Gastrocnemius medialis (tissue), 4 donors: ENCODE measurements around the gene CDKN3. TPM values are rescaled to one million over a fixed set of nuclear protein-coding genes. Genes with fewer than 3 reads are reported as not detected.
"Not testable (repeated sequence)": the region's sequence is repeated elsewhere in the genome, so short reads cannot be mapped to it uniquely, and the experiment has no call there.

Experiments
- ATAC-seq, 2 donors: fragments of 150-250 bp; one replicate each; pipeline ENCODE4 v1.9.1; 2016
- DNase-seq, 2 donors: peaks; one replicate each; pipeline ENCODE4 v3.0.0-alpha.2; 2019
- H3K27ac ChIP-seq, 4 donors: fragments of 200-600 bp; sonication (generic); 1 replicate in 1 of 4; 2 replicates in 3 of 4; pipeline ENCODE4 v1.5.1; 2016 to 2018; ENCODE audit warnings: mild to moderate bottlenecking in 2 of 4, moderate library complexity in 1 of 4
- H3K27me3 ChIP-seq, 3 donors: fragments of 200-600 bp; sonication (generic) in 2 of 3; 1 replicate in 1 of 3; 2 replicates in 2 of 3; pipeline versions ENCODE4 v1.5.1 to v1.6.0; 2016 to 2019; ENCODE audit warnings: mild to moderate bottlenecking in 1 of 3, moderate library complexity in 1 of 3
- H3K36me3 ChIP-seq, 2 donors: fragments of 200-600 bp; sonication (generic) in 1 of 2; one replicate each; pipeline ENCODE4 v1.5.1; 2017 to 2018
- H3K4me1 ChIP-seq, 2 donors: fragments of 200-600 bp; sonication (generic) in 1 of 2; one replicate each; pipeline ENCODE4 v1.5.1; 2016 to 2017; ENCODE audit warnings: mild to moderate bottlenecking in 2 of 2
- H3K4me3 ChIP-seq, 4 donors: fragments of 200-600 bp; sonication (generic) in 3 of 4; 1 replicate in 1 of 4; 2 replicates in 3 of 4; pipeline ENCODE4 v1.5.1; 2016 to 2019; ENCODE audit warnings: mild to moderate bottlenecking in 2 of 4
- H3K9me3 ChIP-seq, 3 donors: fragments of 200-600 bp; sonication (generic) in 2 of 3; 1 replicate in 1 of 3; 2 replicates in 2 of 3; pipeline ENCODE4 v1.5.1; 2016 to 2019
- POLR2A ChIP-seq, 2 donors: fragments of 450-650 bp; IDR thresholded peaks; one replicate each; pipeline ENCODE4 v1.6.1; 2017; ENCODE audit warnings: antibody characterized with exemption in 2 of 2, mild to moderate bottlenecking in 2 of 2, moderate library complexity in 2 of 2
- in situ Hi-C, 4 donors: fragments of 200-750 bp; cut with MboI; loops; one replicate each; pipeline versions ENCODE4 v1.15.0 to v1.8.0; 2017; ENCODE audit warnings: low sequenced_read_pairs in 4 of 4
- intact Hi-C: fragments of 100-400 bp; cut with DNase I; formaldehyde crosslinking; loops from one replicate; pipeline ENCODE4 v1.15.1; 2023; ENCODE audit warnings: low total_unique reads
- total RNA-seq, 4 donors: library from RNA; depleted of rRNA; stranded (reverse); fragments of >200 nt; gene quantifications; one replicate each; pipeline versions ENCODE4 v1.1.0 to v1.2.3, GENCODE V29; 2016
- TF ChIP-seq, protein P1 (sequence below), 5 experiments: fragments of 450-650 bp in 3 of 5; fragments of 200-600 bp in 2 of 5; sonication (generic) in 2 of 5; IDR thresholded peaks in 4 of 5; conservative IDR thresholded peaks in 1 of 5; 1 replicate in 4 of 5; 2 replicates in 1 of 5; pipeline ENCODE4 v1.5.1; 2016 to 2019; ENCODE audit warnings: antibody characterized with exemption in 5 of 5, mild to moderate bottlenecking in 3 of 5, moderate library complexity in 3 of 5

Gene CDKN3
- total RNA-seq, 4 donors from 2014 or later = 1.2 to 5.1 (median 1.6) TPM

DNA sequence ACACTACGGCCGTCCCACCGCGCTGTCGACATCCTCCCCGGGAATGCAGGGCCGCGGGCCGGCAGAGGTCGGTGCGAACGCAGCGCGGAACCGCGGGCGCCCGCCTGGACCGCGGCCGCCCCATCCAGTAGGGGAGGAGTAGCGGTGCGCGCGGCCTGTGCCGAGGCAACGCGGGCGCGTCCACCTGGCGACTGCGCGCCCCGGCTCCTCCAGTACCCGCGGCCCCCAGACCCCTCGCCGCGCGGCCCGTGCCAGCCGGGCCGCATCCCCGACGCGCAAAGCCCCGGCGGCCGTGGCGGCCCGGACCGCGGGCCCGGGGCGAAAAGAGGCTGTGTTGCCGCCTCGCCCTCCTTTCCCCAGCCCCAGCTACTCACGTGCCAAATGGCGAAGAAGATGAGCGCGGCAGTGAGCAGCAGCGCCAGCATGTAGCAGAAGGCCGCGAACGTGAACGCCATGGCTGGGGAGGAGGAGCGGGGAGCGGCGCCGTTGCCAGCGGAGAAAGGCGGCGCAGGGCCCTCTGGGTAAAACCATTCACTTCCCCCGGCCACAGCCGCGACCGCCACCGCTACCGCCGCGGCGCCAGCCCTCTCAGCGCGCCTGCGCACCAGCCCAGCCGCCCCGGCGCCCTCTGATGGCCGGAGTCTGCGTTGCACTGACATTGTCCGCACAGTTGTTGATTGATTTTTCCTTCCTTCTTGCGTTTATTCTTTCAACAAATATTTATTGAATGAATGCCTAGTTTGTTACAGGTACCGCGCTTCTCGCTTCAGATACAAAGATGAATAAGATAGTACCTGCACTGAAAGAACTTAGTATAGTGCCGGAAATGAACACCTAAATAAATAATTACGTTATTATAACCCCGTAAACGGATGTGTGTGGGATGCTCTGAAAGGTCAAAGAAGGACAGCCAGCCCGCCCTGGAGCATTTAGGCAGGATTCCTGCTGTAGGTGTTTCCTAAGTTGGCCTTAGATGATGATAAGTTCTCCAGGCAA is 44.4 kb downstream of the CDKN3 start, which contains the start of gene CNIH1:
CNIH1 (minus strand) TSS at position 502 of the 996 bp plus-strand sequence; CDS start at position 455, 47 bp downstream.
- TF ChIP-seq, protein P1, sequence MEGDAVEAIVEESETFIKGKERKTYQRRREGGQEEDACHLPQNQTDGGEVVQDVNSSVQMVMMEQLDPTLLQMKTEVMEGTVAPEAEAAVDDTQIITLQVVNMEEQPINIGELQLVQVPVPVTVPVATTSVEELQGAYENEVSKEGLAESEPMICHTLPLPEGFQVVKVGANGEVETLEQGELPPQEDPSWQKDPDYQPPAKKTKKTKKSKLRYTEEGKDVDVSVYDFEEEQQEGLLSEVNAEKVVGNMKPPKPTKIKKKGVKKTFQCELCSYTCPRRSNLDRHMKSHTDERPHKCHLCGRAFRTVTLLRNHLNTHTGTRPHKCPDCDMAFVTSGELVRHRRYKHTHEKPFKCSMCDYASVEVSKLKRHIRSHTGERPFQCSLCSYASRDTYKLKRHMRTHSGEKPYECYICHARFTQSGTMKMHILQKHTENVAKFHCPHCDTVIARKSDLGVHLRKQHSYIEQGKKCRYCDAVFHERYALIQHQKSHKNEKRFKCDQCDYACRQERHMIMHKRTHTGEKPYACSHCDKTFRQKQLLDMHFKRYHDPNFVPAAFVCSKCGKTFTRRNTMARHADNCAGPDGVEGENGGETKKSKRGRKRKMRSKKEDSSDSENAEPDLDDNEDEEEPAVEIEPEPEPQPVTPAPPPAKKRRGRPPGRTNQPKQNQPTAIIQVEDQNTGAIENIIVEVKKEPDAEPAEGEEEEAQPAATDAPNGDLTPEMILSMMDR (IDR thresholded peaks at IDR 0.05 in 4 of 5, conservative IDR thresholded peaks at IDR 0.05 in 1 of 5) = peak; percentile 83 to 98 (median 91)
- peak in 1 of 2 donors; percentile 40 for TF ChIP-seq POLR2A (IDR thresholded peaks at IDR 0.05)
- H3K4me1 ChIP-seq = peaks cover 13 to 24% of the 10 kb centered on the region in 2 donors
- in situ Hi-C loops = no loop called here

DNA sequence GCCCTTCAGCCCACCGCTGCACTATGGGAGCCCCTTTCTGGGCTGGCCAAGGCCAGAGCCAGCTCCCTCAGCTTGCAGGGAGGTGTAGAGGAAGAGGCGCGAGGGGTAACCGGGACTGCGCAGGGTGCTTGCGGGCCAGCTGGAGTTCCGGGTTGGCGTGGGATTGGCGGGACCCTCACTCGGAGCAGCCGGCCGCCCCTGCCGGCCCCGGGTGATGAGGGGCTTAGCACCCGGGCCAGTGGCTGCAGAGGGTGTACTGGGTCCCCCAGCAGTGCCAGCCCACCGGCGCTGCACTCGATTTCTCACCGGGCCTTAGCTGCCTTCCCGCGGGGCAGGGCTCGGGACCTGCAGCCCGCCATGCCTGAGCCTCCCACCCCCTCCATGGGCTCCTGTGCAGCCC is 46.2 kb downstream of the CDKN3 start:
- H3K36me3 ChIP-seq, H3K27ac ChIP-seq, H3K27me3 ChIP-seq, H3K4me3 ChIP-seq, DNase-seq, in situ Hi-C loops, ATAC-seq, H3K9me3 ChIP-seq, intact Hi-C loops: not testable (repeated sequence)
- H3K4me1 ChIP-seq = peaks cover 13 to 21% of the 10 kb centered on the region in 2 donors

More for the DNA sequence above, 44.4 kb downstream of the CDKN3 start, which contains the start of gene CNIH1:
- Histone ChIP-seq H3K27ac (peak within 1 kb of the TSS; percentile 73 to 88 (median 80)), H3K27me3 (no peaks in the 10 kb centered on the region), H3K9me3 (no peaks in the 10 kb centered on the region), H3K4me3 (peak within 1 kb of the TSS; percentile 64 to 70 (median 66)), H3K36me3 (no peaks in the 10 kb centered on the region)
- intact Hi-C loops = loop anchor here (1.0 to 2.0 kb wide), 3 partner anchors 45 to 68 kb away; partner anchors contain the start of genes CGRRF1 and GMFB
- DNase-seq (peak; percentile 79 to 85), ATAC-seq (peak; percentile 98 to 99)

DNA sequence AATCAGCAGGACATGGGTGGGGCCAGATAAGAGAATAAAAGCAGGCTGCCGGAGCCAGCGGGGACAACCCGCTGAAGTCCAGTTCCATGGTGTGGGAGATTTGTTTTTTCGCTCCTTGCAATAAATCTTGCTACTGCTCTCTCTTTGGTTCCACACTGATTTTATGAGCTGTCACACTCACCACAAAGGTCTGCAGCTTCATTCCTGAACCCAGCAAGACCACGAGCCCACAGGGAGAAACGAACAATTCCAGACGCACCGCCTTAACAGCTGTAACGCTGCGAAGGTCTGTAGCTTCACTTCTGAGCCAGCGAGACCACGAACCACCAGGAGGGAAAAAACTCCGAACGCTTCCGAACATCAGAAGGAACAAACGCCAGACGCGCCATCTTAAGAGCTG is 47.2 kb downstream of the CDKN3 start:
- DNase-seq (no peak), ATAC-seq (no peak)
- in situ Hi-C loops = no loop called here
- H3K9me3 ChIP-seq = no peaks in the 10 kb centered on the region
- peaks cover 13 to 15% of the 10 kb centered on the region in 2 donors for H3K4me1 ChIP-seq
- H3K27ac ChIP-seq = no peak overlapping the region
- no peaks in the 10 kb centered on the region for H3K27me3 ChIP-seq
- no peaks in the 10 kb centered on the region for H3K36me3 ChIP-seq
- TF ChIP-seq, protein P1 (IDR thresholded peaks at IDR 0.05 in 4 of 5, conservative IDR thresholded peaks at IDR 0.05 in 1 of 5) = no peak
- no peak for TF ChIP-seq POLR2A (IDR thresholded peaks at IDR 0.05)
- no peak overlapping the region for H3K4me3 ChIP-seq
- intact Hi-C loops = no loop called here

DNA sequence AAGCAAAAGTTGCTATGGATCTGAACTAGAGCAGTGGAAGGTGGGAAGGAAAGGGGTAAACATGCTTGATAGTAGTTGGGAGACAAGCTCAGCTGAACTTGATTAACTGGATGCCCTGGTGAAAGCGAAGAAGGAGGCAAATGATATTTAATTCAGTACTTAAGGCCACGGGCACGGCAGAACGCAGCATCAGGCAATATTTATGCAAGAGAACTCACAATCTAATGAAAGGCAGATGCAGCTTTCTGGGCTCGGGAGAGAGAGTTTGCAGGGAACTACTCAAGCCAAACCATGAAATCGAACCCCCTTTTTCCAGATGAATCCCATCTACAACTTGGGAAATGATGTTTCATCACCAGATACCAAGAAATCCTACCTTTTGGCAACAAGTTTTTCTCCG is 47.9 kb downstream of the CDKN3 start:
- ATAC-seq (no peak), DNase-seq (no peak)
- Histone ChIP-seq H3K36me3 (no peaks in the 10 kb centered on the region), H3K4me1 (peaks cover 13 to 15% of the 10 kb centered on the region in 2 donors), H3K9me3 (no peaks in the 10 kb centered on the region), H3K4me3 (no peak overlapping the region), H3K27ac (no peak overlapping the region), H3K27me3 (no peaks in the 10 kb centered on the region)
- in situ Hi-C loops (no loop called here), intact Hi-C loops (no loop called here)
- TF ChIP-seq, protein P1 (IDR thresholded peaks at IDR 0.05 in 4 of 5, conservative IDR thresholded peaks at IDR 0.05 in 1 of 5) = no peak

DNA sequence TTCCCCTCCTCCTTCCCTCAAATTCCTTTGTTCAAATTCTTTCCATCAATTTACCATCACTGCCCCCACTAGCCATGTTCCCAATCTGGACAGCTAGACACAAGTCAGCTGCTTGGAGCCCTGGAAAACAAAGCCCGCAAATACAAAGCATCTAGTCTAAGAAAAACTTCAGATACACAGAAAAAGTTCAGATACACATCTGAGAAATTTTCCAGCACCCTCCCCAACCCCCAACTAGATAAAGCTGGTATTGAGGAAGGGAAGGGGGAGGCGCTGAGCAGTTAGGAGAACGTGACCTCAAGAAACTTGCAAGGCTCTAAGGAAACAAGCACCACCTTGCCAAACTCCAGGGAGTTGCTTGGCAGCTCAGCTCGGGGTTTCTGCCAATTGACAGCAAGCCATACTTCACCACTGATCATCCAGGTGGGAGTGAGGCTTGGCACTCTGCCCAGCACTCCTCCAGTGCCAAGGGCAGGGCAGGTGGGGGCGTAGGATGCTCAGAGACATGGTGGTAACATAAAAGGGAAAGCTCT is 49.4 kb downstream of the CDKN3 start:
- intact Hi-C loops = no loop called here
- no peak for ATAC-seq

More for the DNA sequence above, 49.4 kb downstream of the CDKN3 start:
- no peaks in the 10 kb centered on the region for H3K36me3 ChIP-seq
- TF ChIP-seq, protein P1 (IDR thresholded peaks at IDR 0.05 in 4 of 5, conservative IDR thresholded peaks at IDR 0.05 in 1 of 5) = no peak
- no peak for TF ChIP-seq POLR2A (IDR thresholded peaks at IDR 0.05)
- no peak overlapping the region for H3K4me3 ChIP-seq
- no peaks in the 10 kb centered on the region for H3K27me3 ChIP-seq
- H3K4me1 ChIP-seq = peaks cover 6% of the 10 kb centered on the region in 2 donors
- no peak overlapping the region for H3K27ac ChIP-seq
- no peak for DNase-seq
- H3K9me3 ChIP-seq = no peaks in the 10 kb centered on the region
- in situ Hi-C loops = no loop called here
